ENCODE measurements around the gene MED4. TPM values are rescaled to one million over a fixed set of nuclear protein-coding genes. Genes with fewer than 3 reads are reported as not detected.

MED4 gene
- total and polyA plus RNA-seq, 2 of the 8 experiments (the other 6 are each of a cell fraction or from before 2014, with no cell fraction given): 25.7 to 48.1 TPM

- Histone ChIP-seq H3K18ac (ENCODE audit: extremely low read depth, low read length) (no peak overlapping the region), H2AK5ac (ENCODE audit: low read depth, low read length) (no peak overlapping the region), H3K4me3 (ENCODE audit: extremely low read depth in 1 of 4, insufficient read depth in 2 of 4, low read depth in 3 of 4, low read length in 4 of 4) (no peak overlapping the region), H3K4me1 (replicated peaks in 1 of 4; ENCODE audit: control insufficient read depth in 3 of 4, insufficient read depth in 4 of 4, low read length in 3 of 4) (no peaks in the 10 kb centered on the region), H2AFZ (ENCODE audit: low read length) (no peak overlapping the region), H3K27me3 (replicated peaks in 1 of 4; ENCODE audit: control insufficient read depth in 3 of 4, extremely low read depth in 1 of 4, insufficient read depth in 3 of 4, low read length in 3 of 4) (no peaks in the 10 kb centered on the region), H4K20me1 (replicated peaks in 1 of 2; ENCODE audit: control insufficient read depth in 1 of 2, insufficient read depth in 2 of 2, low read length in 2 of 2) (no peaks in the 10 kb centered on the region), H2BK12ac (ENCODE audit: low read depth, low read length) (no peak overlapping the region), H3K79me1 (ENCODE audit: low read depth, low read length) (no peaks in the 10 kb centered on the region), H3K9me3 (ENCODE audit: insufficient read depth in 2 of 2, low read depth in 1 of 2, low read length in 1 of 2) (no peaks in the 10 kb centered on the region), H3K23me2 (ENCODE audit: low read depth, low read length) (no peaks in the 10 kb centered on the region), H2BK120ac (replicated peaks; ENCODE audit: low read depth, low read length) (no peak overlapping the region), H3K14ac (ENCODE audit: insufficient read length) (no peak overlapping the region), H3K79me2 (ENCODE audit: control insufficient read depth in 1 of 2, insufficient read depth in 2 of 2, low read length in 2 of 2) (no peaks in the 10 kb centered on the region), H3K4me2 (ENCODE audit: insufficient read depth in 1 of 2, low read depth in 2 of 2, low read length in 2 of 2) (no peak overlapping the region), H2BK15ac (ENCODE audit: low read length) (no peak overlapping the region), H3K4ac (replicated peaks; ENCODE audit: insufficient read length, low read depth, low read length) (no peak overlapping the region), H3K36me3 (ENCODE audit: control insufficient read depth in 2 of 4, insufficient read depth in 4 of 4, low read length in 3 of 4) (no peaks in the 10 kb centered on the region), H4K8ac (ENCODE audit: extremely low read depth, insufficient read depth, low read length) (no peak overlapping the region), H2BK20ac (ENCODE audit: low read length) (no peak overlapping the region), H3K23ac (ENCODE audit: insufficient read length) (no peak overlapping the region), H4K91ac (replicated peaks; ENCODE audit: insufficient read length, low read length) (no peak overlapping the region), H2BK5ac (ENCODE audit: low read depth, low read length) (no peak overlapping the region), H3K56ac (replicated peaks; ENCODE audit: insufficient read length, low read depth, low read length) (no peak overlapping the region), H4K5ac (ENCODE audit: insufficient read length, low read depth, low read length) (no peak overlapping the region), H3K27ac (ENCODE audit: low read depth, low read length) (no peak overlapping the region), H3K9ac (replicated peaks in 1 of 4; ENCODE audit: extremely low read depth in 1 of 4, low read depth in 3 of 4, low read length in 3 of 4) (no peak overlapping the region)
- DNase-seq (ENCODE audit: low read depth in 1 of 2, low spot score in 2 of 2) (no peak), FAIRE-seq (no peak)
- POLR2A ChIA-PET (ENCODE audit: partially characterized antibody): no interaction called here
- TF ChIP-seq E2F6 (IDR thresholded peaks at IDR 0.05): no peak
- TF ChIP-seq ASH2L (IDR thresholded peaks at IDR 0.05; ENCODE audit: low read length): no peak
- TF ChIP-seq MAX (IDR thresholded peaks at IDR 0.05): no peak
- no peak for TF ChIP-seq HDAC2 (IDR thresholded peaks at IDR 0.05; ENCODE audit: borderline replicate concordance in 1 of 2, low read depth in 2 of 2, low read length in 2 of 2)
- TF ChIP-seq TEAD4 (IDR thresholded peaks at IDR 0.05; ENCODE audit: low read depth, low read length): no peak
- TF ChIP-seq GTF2F1 (IDR thresholded peaks at IDR 0.05; ENCODE audit: borderline replicate concordance, low read depth, low read length): no peak
- no peak for TF ChIP-seq ATF2 (IDR thresholded peaks at IDR 0.05; ENCODE audit: low read length)
- TF ChIP-seq BRCA1 (IDR thresholded peaks at IDR 0.05; ENCODE audit: low read depth, low read length): no peak
- CTCF ChIA-PET (ENCODE audit: partially characterized antibody): interaction anchor here (1.5 to 2.1 kb wide), 2 partner anchors 10 to 19 kb away, joined by 5 to 8 read pairs; no protein-coding TSS in a partner anchor
- WGBS, 2 experiments (ENCODE audit: extremely low coverage in 1 of 2, insufficient coverage in 1 of 2, insufficient read length in 1 of 2, insufficient replicate concordance in 2 of 2, low coverage in 1 of 2, low lambda C conversion rate in 2 of 2, missing lambda C conversion rate in 1 of 2): 65% methylated on average over 3 of the region's 3 CpGs; no CpG with 5 or more reads in 1 of the 2 experiments
These were observed 21.9 kb upstream of the MED4 start for GRCh38 chr13:48116808-48117207.
